OCI-LY7 (cell line): ENCODE measurements around the gene PLTP. TPM values are rescaled to one million over a fixed set of nuclear protein-coding genes. Genes with fewer than 3 reads are reported as not detected.

Experiments
- BruUV-seq: library from RNA; stranded (reverse); fragments of 400-500 nt; replicated peaks from 2 replicates; lab custom pipeline; 2021; lab: Mats Ljungman, UMichigan
- CTCF ChIA-PET: fragments of 300-600 bp; sonication (Branson Sonifier 250); formaldehyde crosslinking; loops from one replicate; lab custom pipeline; 2022; ENCODE audit warnings: antibody characterized with exemption; ENCODE audit not compliant: unreplicated experiment; lab: Charles Lee
- POLR2A ChIA-PET: fragments of 300-600 bp; sonication (Branson Sonifier 250); formaldehyde crosslinking; loops from one replicate; lab custom pipeline; 2022; ENCODE audit warnings: antibody characterized with exemption; lab: Charles Lee
- DNase-seq: peaks from one replicate; pipeline ENCODE4 v3.0.0-alpha.2; 2015; ENCODE audit warnings: low spot score
- H2AFZ ChIP-seq: fragments of 200-600 bp; sonication (generic), shearing (Covaris generic); 2 replicates; pipeline ENCODE4 v1.6.1; 2014; ENCODE audit warnings: mild to moderate bottlenecking, antibody characterized with exemption, low read length, moderate library complexity
- H3K27ac ChIP-seq: fragments of 200-600 bp; sonication (generic); 2 replicates; pipeline ENCODE4 v1.5.1; 2014; ENCODE audit warnings: mixed run types, low read depth, mild to moderate bottlenecking, moderate library complexity, low read length, inconsistent platforms; ENCODE audit not compliant: poor library complexity, severe bottlenecking
- H3K36me3 ChIP-seq: fragments of 200-600 bp; sonication (generic); 2 replicates; pipeline ENCODE4 v1.6.1; 2014; ENCODE audit warnings: mild to moderate bottlenecking, antibody characterized with exemption, low read length, moderate library complexity, mixed read lengths; ENCODE audit not compliant: insufficient read depth
- H3K4me1 ChIP-seq: fragments of 200-600 bp; sonication (generic); 2 replicates; pipeline ENCODE4 v1.5.1; 2014; ENCODE audit warnings: mild to moderate bottlenecking, low read length; ENCODE audit not compliant: insufficient read depth, poor library complexity, severe bottlenecking
- H3K4me2 ChIP-seq: fragments of 200-600 bp; sonication (generic); 2 replicates; pipeline ENCODE4 v1.6.1; 2014; ENCODE audit warnings: mild to moderate bottlenecking, low read length
- H3K4me3 ChIP-seq: fragments of 200-600 bp; sonication (generic); 2 replicates; pipeline ENCODE4 v1.5.1; 2014; ENCODE audit warnings: mild to moderate bottlenecking, low read depth, low read length; ENCODE audit not compliant: poor library complexity, severe bottlenecking
- H3K79me2 ChIP-seq: fragments of 200-600 bp; sonication (generic); 2 replicates; pipeline ENCODE4 v1.6.1; 2016; ENCODE audit warnings: low read depth, mild to moderate bottlenecking, low read length, moderate library complexity, mixed read lengths; ENCODE audit not compliant: insufficient read depth
- H3K9me2 ChIP-seq: fragments of 200-600 bp; sonication (generic); 2 replicates; pipeline ENCODE4 v1.6.1; 2016; ENCODE audit warnings: mild to moderate bottlenecking, low read length, mixed read lengths; ENCODE audit not compliant: insufficient read depth
- H3K9me3 ChIP-seq: fragments of 200-600 bp; sonication (generic); 2 replicates; pipeline ENCODE4 v1.6.1; 2014; ENCODE audit warnings: mild to moderate bottlenecking, mixed run types, low read length, mixed read lengths
- H4K20me1 ChIP-seq: fragments of 200-600 bp; sonication (generic); 2 replicates; pipeline ENCODE4 v1.6.1; 2014; ENCODE audit warnings: mild to moderate bottlenecking, antibody characterized with exemption, low read length, moderate library complexity, mixed read lengths; ENCODE audit not compliant: insufficient read depth
- EZH2phosphoT487 ChIP-seq: fragments of 200-600 bp; sonication (generic); IDR thresholded peaks from 2 replicates; pipeline ENCODE4 v1.6.1; 2018; ENCODE audit warnings: low read depth, borderline replicate concordance, mild to moderate bottlenecking, mixed run types, antibody characterized with exemption, low read length, moderate library complexity, mixed read lengths
- intact Hi-C: fragments of 100-400 bp; cut with micrococcal nuclease; formaldehyde crosslinking; loops from one replicate; pipeline ENCODE4 v1.10.0; 2022; ENCODE audit not compliant: unreplicated experiment
- total RNA-seq, 2 experiments: library from RNA; depleted of rRNA in 1 of 2; stranded (reverse); fragments of >200 nt in 1 of 2; shearing (Covaris generic) in 1 of 2; gene quantifications; 2 replicates each; pipeline ENCODE4 v1.2.3, GENCODE V29; 2014 to 2022
- TF ChIP-seq, protein P1 (sequence below): fragments of 200-600 bp; sonication (generic); conservative IDR thresholded peaks from 2 replicates; pipeline ENCODE4 v1.5.1; 2014; ENCODE audit warnings: mild to moderate bottlenecking, antibody characterized with exemption, low read length, moderate library complexity, mixed read lengths

The PLTP gene
- total RNA-seq, 2 experiments from 2014 or later: 12.7 to 17.1 TPM

DNA sequence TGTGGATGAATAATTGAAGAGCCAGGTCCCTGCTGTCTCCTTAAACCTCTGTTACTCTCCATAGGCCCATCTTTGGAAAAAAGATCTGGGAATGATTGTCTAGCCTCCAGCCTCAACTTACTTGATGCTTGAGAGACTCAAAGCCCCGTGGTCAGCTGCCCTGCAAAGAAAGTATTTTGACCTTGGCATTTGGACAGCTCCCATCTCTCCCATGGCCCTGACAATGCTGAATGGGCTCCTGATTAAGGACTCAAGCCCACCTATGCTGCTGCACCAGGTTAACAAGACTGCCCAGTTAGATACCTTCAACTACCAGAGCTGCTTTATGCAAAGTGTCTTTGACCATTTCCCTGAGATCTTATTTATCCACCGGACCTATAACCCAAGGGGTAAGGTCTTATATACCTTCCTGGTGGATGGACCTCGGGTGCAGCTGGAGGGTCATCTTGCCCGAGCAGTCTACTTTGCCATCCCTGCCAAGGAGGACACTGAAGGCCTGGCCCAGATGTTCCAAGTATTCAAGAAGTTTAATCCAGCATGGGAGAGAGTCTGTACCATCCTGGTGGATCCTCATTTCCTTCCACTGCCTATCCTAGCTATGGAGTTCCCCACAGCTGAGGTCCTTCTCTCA, 29.4 kb downstream of the PLTP start:
- DNase-seq: no peak
- Histone ChIP-seq H3K4me2 (no peak overlapping the region), H4K20me1 (no peaks in the 10 kb centered on the region), H3K4me3 (no peak overlapping the region), H3K79me2 (peaks cover 11% of the 10 kb centered on the region; the same call in 1 of the 2 replicates), H3K4me1 (peaks cover 4% of the 10 kb centered on the region), H3K36me3 (peaks cover 24% of the 10 kb centered on the region), H3K27ac (no peak overlapping the region), H2AFZ (no peak overlapping the region), H3K9me3 (no peaks in the 10 kb centered on the region), H3K9me2 (no peaks in the 10 kb centered on the region)
- no peak for TF ChIP-seq EZH2phosphoT487
- TF ChIP-seq, protein P1, sequence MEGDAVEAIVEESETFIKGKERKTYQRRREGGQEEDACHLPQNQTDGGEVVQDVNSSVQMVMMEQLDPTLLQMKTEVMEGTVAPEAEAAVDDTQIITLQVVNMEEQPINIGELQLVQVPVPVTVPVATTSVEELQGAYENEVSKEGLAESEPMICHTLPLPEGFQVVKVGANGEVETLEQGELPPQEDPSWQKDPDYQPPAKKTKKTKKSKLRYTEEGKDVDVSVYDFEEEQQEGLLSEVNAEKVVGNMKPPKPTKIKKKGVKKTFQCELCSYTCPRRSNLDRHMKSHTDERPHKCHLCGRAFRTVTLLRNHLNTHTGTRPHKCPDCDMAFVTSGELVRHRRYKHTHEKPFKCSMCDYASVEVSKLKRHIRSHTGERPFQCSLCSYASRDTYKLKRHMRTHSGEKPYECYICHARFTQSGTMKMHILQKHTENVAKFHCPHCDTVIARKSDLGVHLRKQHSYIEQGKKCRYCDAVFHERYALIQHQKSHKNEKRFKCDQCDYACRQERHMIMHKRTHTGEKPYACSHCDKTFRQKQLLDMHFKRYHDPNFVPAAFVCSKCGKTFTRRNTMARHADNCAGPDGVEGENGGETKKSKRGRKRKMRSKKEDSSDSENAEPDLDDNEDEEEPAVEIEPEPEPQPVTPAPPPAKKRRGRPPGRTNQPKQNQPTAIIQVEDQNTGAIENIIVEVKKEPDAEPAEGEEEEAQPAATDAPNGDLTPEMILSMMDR: no peak
- POLR2A ChIA-PET: interaction anchor here (1.0 to 1.6 kb wide), 3 partner anchors 9 to 27 kb away, joined by 3 to 4 read pairs (median 3); partner anchors contain the start of genes ACOT8, CTSA, NEURL2 and ZSWIM3
- BruUV-seq: no TSS peak
- CTCF ChIA-PET: no interaction called here
- intact Hi-C loops: no loop called here

DNA sequence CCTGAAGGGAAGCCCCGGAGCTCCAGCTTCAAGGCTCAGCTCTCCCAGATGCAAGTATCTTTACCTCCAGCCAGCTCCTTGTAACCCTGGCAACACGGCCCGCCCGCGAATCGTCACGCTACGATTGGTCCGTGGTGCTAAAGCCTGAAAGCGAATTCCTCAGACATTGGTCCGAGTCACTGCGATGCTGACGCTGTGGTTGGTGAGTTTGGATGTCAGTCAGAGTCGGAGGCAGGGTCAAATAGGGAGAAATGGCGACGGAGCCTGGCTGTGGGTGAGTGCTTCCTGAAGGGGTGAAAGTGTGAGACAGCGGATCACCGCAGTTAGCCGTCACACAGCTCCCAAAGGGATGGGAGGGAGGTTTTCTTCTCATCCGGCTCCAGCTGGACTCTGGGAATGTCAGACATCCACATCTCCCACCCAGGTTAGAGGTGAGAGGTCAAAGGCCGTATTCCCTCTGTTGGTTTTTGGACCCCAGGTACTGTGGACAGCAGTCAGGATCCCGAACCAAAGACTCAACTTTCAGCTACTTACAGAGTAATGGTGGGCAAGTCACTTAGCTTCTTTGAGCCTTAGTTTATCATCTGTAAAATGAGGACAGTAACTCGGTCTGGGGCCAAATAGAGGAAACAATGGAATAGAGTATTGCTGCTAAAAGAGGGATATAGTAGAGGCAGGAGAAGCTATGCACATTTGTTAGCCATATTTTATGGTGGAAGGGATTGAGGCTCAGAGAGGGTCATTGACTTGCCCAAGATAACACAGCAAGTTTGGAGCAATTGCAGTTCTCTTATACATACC, 30.8 kb downstream of the PLTP start, which contains the start of gene ZSWIM1:
Gene ZSWIM1 (plus strand): TSS at position 240 of the 801 bp plus-strand sequence. CDS start 1,366 bp downstream, outside the sequence.
- Histone ChIP-seq H3K4me3 (peak within 1 kb of the TSS; percentile 78), H3K9me3 (no peaks in the 10 kb centered on the region), H3K9me2 (no peaks in the 10 kb centered on the region), H3K79me2 (peaks cover 11% of the 10 kb centered on the region; the same call in 1 of the 2 replicates), H3K27ac (peak within 1 kb of the TSS; percentile 24), H2AFZ (peak within 1 kb of the TSS; percentile 66; the same call in 1 of the 2 replicates), H3K4me2 (peak within 1 kb of the TSS; percentile 85), H3K4me1 (peaks cover 4% of the 10 kb centered on the region), H4K20me1 (no peaks in the 10 kb centered on the region), H3K36me3 (peaks cover 24% of the 10 kb centered on the region)
- intact Hi-C loops: no loop called here
- DNase-seq: peak; percentile 99
- POLR2A ChIA-PET: interaction anchor here (0.6 to 1.6 kb wide), 14 partner anchors 9 to 68 kb away, joined by 3 to 7 read pairs (median 4); partner anchors contain the start of genes ACOT8, CTSA, NEURL2 and PCIF1
- CTCF ChIA-PET: no interaction called here
- BruUV-seq: TSS peak; percentile 88
- TF ChIP-seq, protein P1: no peak
- no peak for TF ChIP-seq EZH2phosphoT487
